ENCODE results near the gene EVX2. TPM values are rescaled to one million over a fixed set of nuclear protein-coding genes. Genes with fewer than 3 reads are reported as not detected.

The EVX2 gene
- total RNA-seq, 1 experiment from 2014 or later, result not detected

- peak; percentile 4; the same call in 1 of the 2 replicates for ATAC-seq
- CTCF ChIA-PET, result interaction anchor here (0.8 to 1.6 kb wide), 11 partner anchors 9 to 834 kb away, joined by 3 to 27 read pairs (median 3); no protein-coding TSS in a partner anchor
- DNase-seq (ENCODE audit: low spot score), result peak; percentile 57
- Mint-ChIP-seq H3K4me3 (peak overlapping the region; percentile 53), H3K9me3 (no peaks in the 10 kb centered on the region), H3K4me1 (peaks cover 49% of the 10 kb centered on the region), H3K27me3 (ENCODE audit: low read depth) (peaks cover 100% of the 10 kb centered on the region), H3K36me3 (peaks cover 5% of the 10 kb centered on the region; the same call in 1 of the 2 replicates), H3K27ac (no peak overlapping the region)
- TF ChIP-seq ERG (CRISPR knock-in tag; IDR thresholded peaks at IDR 0.05) (no peak), HMGA2 (CRISPR knock-in tag; IDR thresholded peaks at IDR 0.05) (no peak), IRF2 (CRISPR knock-in tag; IDR thresholded peaks at IDR 0.05; ENCODE audit: borderline replicate concordance, low read depth) (no peak)
- POLR2A ChIA-PET, result interaction anchor here (0.7 kb wide), 1 partner anchor 18 kb away, joined by 3 read pairs; no protein-coding TSS in a partner anchor
These were observed 1.5 kb upstream of the EVX2 start for GRCh38 chr2:176085120-176085788.

GRCh38 chr2:176084611-176085119, 903 bp upstream of the EVX2 start:
- ATAC-seq, result no peak
- CTCF ChIA-PET, result interaction anchor here (1.0 to 1.6 kb wide), 7 partner anchors 9 to 400 kb away, joined by 3 to 27 read pairs (median 3); no protein-coding TSS in a partner anchor
- peaks cover 49% of the 10 kb centered on the region for H3K4me1 Mint-ChIP-seq
- peaks cover 5% of the 10 kb centered on the region; the same call in 1 of the 2 replicates for H3K36me3 Mint-ChIP-seq
- no peak for DNase-seq (ENCODE audit: low spot score)
- POLR2A ChIA-PET, result interaction anchor here (0.6 to 0.7 kb wide), 4 partner anchors 13 to 810 kb away, joined by 3 to 4 read pairs (median 4); no protein-coding TSS in a partner anchor
- H3K4me3 Mint-ChIP-seq, result peak overlapping the region; percentile 53
- H3K9me3 Mint-ChIP-seq, result no peaks in the 10 kb centered on the region
- no peak overlapping the region for H3K27ac Mint-ChIP-seq
- H3K27me3 Mint-ChIP-seq (ENCODE audit: low read depth), result peaks cover 98% of the 10 kb centered on the region
- TF ChIP-seq ARID4B (CRISPR knock-in tag; IDR thresholded peaks at IDR 0.05; ENCODE audit: borderline replicate concordance), result no peak
- TF ChIP-seq ATF1 (CRISPR knock-in tag; IDR thresholded peaks at IDR 0.05), result no peak
- no peak for TF ChIP-seq USF2 (CRISPR knock-in tag; IDR thresholded peaks at IDR 0.05)
- TF ChIP-seq NR2C2 (CRISPR knock-in tag; IDR thresholded peaks at IDR 0.05), result no peak
- TF ChIP-seq E2F4 (CRISPR knock-in tag; IDR thresholded peaks at IDR 0.05; ENCODE audit: borderline replicate concordance, low read depth), result no peak
- TF ChIP-seq ZSCAN18 (CRISPR knock-in tag; IDR thresholded peaks at IDR 0.05), result no peak
- no peak for TF ChIP-seq ZNF138 (CRISPR knock-in tag; conservative IDR thresholded peaks at IDR 0.05)
- TF ChIP-seq PRDM15 (CRISPR knock-in tag; IDR thresholded peaks at IDR 0.05), result no peak
- TF ChIP-seq HMGA2 (CRISPR knock-in tag; IDR thresholded peaks at IDR 0.05), result no peak
- no peak for TF ChIP-seq MLX (CRISPR knock-in tag; IDR thresholded peaks at IDR 0.05)
- no peak for TF ChIP-seq ZMAT4 (CRISPR knock-in tag; IDR thresholded peaks at IDR 0.05)
- TF ChIP-seq ZNF512 (CRISPR knock-in tag; IDR thresholded peaks at IDR 0.05; ENCODE audit: borderline replicate concordance), result no peak
- no peak for TF ChIP-seq JUN (CRISPR knock-in tag; IDR thresholded peaks at IDR 0.05)

Measured in WTC11 (cell line).